Glutamatergic neuron (in vitro differentiated cells): ENCODE results near the gene TEX10. TPM values are rescaled to one million over a fixed set of nuclear protein-coding genes. Genes with fewer than 3 reads are reported as not detected.
"Not testable (repeated sequence)": the region's sequence is repeated elsewhere in the genome, so short reads cannot be mapped to it uniquely, and the experiment has no call there.

Experiments used
- DNase-seq: peaks from one replicate; pipeline ENCODE4 v3.0.0; 2022
- H3K27ac Mint-ChIP-seq: one replicate; pipeline ENCODE4 v1.8.0; 2020; ENCODE audit warnings: mild to moderate bottlenecking, mixed read lengths, inconsistent platforms; ENCODE audit not compliant: unreplicated experiment
- H3K27me3 Mint-ChIP-seq: one replicate; pipeline ENCODE4 v1.8.0; 2020; ENCODE audit warnings: mild to moderate bottlenecking, moderate library complexity, mixed read lengths, inconsistent platforms; ENCODE audit not compliant: unreplicated experiment
- H3K36me3 Mint-ChIP-seq: one replicate; pipeline ENCODE4 v1.8.0; 2020; ENCODE audit warnings: mild to moderate bottlenecking, mixed read lengths, inconsistent platforms; ENCODE audit not compliant: unreplicated experiment
- H3K4me1 Mint-ChIP-seq: one replicate; pipeline ENCODE4 v1.8.0; 2020; ENCODE audit warnings: mild to moderate bottlenecking, low read depth, mixed read lengths, inconsistent platforms; ENCODE audit not compliant: unreplicated experiment
- H3K4me3 Mint-ChIP-seq: one replicate; pipeline ENCODE4 v1.8.0; 2020; ENCODE audit warnings: mild to moderate bottlenecking, mixed read lengths, inconsistent platforms; ENCODE audit not compliant: unreplicated experiment
- H3K9me3 Mint-ChIP-seq: one replicate; pipeline ENCODE4 v1.8.0; 2020; ENCODE audit warnings: mild to moderate bottlenecking, moderate library complexity, mixed read lengths, inconsistent platforms; ENCODE audit not compliant: unreplicated experiment
- total RNA-seq: library from RNA; stranded (reverse); fragmentation: NEBNext Ultra II Directional; extraction: Animal tissue kit (Norgen Biotek cat#: 25700); gene quantifications from one replicate; pipeline ENCODE4 v1.2.1, GENCODE V29; 2021; ENCODE audit not compliant: unreplicated experiment
- TF ChIP-seq, protein P1 (sequence below): fragments of 200-600 bp; sonication (generic); IDR thresholded peaks from one replicate; pipeline ENCODE4 v1.5.0; 2021; ENCODE audit not compliant: partially characterized antibody, unreplicated experiment

TEX10 gene
- total RNA-seq, 1 donor from 2014 or later = 18.4 TPM

DNA sequence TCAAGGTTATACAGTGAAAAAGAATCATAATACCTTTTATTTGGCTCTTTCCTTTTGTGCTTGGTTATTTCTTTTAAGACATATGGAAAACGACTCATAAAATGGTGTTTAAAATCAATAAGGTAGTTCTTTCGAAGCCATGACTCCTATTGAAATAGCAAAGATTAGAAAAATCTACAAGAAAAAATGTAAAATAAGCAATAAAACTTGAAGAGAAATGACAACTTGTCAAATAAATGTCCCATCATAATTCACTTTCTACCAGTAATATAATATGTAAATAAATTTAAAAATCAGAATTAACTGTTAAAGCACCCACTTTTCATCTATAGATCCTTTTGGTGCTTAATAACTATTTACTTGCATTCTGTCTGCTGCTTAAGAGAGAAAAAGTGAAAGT lies 12.5 kb downstream of the TEX10 start:
- H3K27ac Mint-ChIP-seq = no peak overlapping the region
- H3K9me3 Mint-ChIP-seq = no peaks in the 10 kb centered on the region
- no peaks in the 10 kb centered on the region for H3K36me3 Mint-ChIP-seq
- DNase-seq = no peak
- H3K4me3 Mint-ChIP-seq = no peak overlapping the region
- no peaks in the 10 kb centered on the region for H3K27me3 Mint-ChIP-seq
- peaks cover 2% of the 10 kb centered on the region for H3K4me1 Mint-ChIP-seq
- TF ChIP-seq, protein P1, sequence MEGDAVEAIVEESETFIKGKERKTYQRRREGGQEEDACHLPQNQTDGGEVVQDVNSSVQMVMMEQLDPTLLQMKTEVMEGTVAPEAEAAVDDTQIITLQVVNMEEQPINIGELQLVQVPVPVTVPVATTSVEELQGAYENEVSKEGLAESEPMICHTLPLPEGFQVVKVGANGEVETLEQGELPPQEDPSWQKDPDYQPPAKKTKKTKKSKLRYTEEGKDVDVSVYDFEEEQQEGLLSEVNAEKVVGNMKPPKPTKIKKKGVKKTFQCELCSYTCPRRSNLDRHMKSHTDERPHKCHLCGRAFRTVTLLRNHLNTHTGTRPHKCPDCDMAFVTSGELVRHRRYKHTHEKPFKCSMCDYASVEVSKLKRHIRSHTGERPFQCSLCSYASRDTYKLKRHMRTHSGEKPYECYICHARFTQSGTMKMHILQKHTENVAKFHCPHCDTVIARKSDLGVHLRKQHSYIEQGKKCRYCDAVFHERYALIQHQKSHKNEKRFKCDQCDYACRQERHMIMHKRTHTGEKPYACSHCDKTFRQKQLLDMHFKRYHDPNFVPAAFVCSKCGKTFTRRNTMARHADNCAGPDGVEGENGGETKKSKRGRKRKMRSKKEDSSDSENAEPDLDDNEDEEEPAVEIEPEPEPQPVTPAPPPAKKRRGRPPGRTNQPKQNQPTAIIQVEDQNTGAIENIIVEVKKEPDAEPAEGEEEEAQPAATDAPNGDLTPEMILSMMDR = no peak

GRCh38 chr9:100338736-100339135 lies 14.0 kb downstream of the TEX10 start:
- not testable (repeated sequence) for H3K27ac Mint-ChIP-seq, DNase-seq, H3K4me1 Mint-ChIP-seq, H3K4me3 Mint-ChIP-seq, H3K27me3 Mint-ChIP-seq, H3K9me3 Mint-ChIP-seq, H3K36me3 Mint-ChIP-seq

DNA sequence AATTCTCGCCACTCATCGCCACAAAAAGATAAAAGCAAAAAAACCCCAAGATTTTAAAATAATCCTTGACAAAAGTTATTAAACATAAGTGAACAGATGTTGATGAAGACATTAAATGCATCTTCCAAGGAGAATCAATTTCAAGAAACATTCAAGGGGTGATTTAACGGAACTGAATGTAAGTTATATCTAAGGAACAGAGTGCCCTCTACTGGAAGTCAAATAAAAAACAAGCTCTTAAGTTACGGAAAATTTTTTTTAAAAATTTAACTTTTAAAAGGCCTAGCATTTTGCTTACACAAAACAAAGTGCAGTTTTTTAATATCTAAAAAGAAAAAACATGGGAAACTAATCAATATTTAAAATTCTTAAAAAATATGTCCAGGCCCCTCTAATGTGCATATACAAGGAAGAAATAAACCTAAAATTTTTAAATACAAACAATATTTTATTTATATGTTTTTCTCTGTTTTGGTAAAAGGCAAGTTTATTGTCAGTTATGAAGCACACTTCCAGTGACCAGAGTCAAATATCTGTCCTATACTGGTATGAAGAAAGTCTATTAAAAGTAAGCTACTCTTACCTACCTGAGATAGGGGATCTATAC lies 28.0 kb downstream of the TEX10 start:
- H3K27me3 Mint-ChIP-seq = no peaks in the 10 kb centered on the region
- no peak overlapping the region for H3K4me3 Mint-ChIP-seq
- TF ChIP-seq, protein P1 = peak; percentile 58
- no peaks in the 10 kb centered on the region for H3K36me3 Mint-ChIP-seq
- no peak for DNase-seq
- H3K9me3 Mint-ChIP-seq = no peaks in the 10 kb centered on the region
- no peak overlapping the region for H3K27ac Mint-ChIP-seq
- H3K4me1 Mint-ChIP-seq = peaks cover 2% of the 10 kb centered on the region

GRCh38 chr9:100322954-100323536 lies 29.7 kb downstream of the TEX10 start:
- Mint-ChIP-seq H3K36me3 (no peaks in the 10 kb centered on the region), H3K27ac (peak overlapping the region; percentile 36), H3K4me3 (no peak overlapping the region), H3K4me1 (peaks cover 2% of the 10 kb centered on the region), H3K27me3 (no peaks in the 10 kb centered on the region), H3K9me3 (no peaks in the 10 kb centered on the region)
- peak; percentile 40 for DNase-seq
- TF ChIP-seq, protein P1 = peak; percentile 81

- H3K9me3 Mint-ChIP-seq = peaks cover 2% of the 10 kb centered on the region
- H3K27me3 Mint-ChIP-seq = no peaks in the 10 kb centered on the region
- no peak for DNase-seq
- no peaks in the 10 kb centered on the region for H3K4me1 Mint-ChIP-seq
- H3K36me3 Mint-ChIP-seq = peaks cover 13% of the 10 kb centered on the region
- TF ChIP-seq, protein P1 = no peak
- H3K4me3 Mint-ChIP-seq = no peak overlapping the region
- H3K27ac Mint-ChIP-seq = no peak overlapping the region
These were observed 35.0 kb downstream of the TEX10 start for GRCh38 chr9:100317706-100318105.
